HepG2 (cell line): ENCODE data around the gene ADGRV1. TPM values are rescaled to one million over a fixed set of nuclear protein-coding genes. Genes with fewer than 3 reads are reported as not detected.

ENCODE experiments used
- ATAC-seq: fragments of 200-7000 bp; cut with Tn5 transposase; 3 replicates; pipeline ENCODE4 v1.9.1; 2020; ENCODE audit warnings: mild to moderate bottlenecking, moderate library complexity
- BruUV-seq: library from RNA; stranded (reverse); fragments of 400-500 nt; replicated peaks from 2 replicates; lab custom pipeline; 2021; lab: Mats Ljungman, UMichigan
- CTCF ChIA-PET: fragments of 300-600 bp; formaldehyde crosslinking; extraction: SDS; loops from one replicate; lab custom pipeline; 2021; ENCODE audit warnings: low total read pairs, inconsistent platforms, low intra/inter-chr PET ratio; lab: Yijun Ruan, JAX
- POLR2A ChIA-PET: fragments of 350-600 bp; sonication (Branson Sonifier 250); formaldehyde crosslinking; loops from one replicate; lab custom pipeline; 2020; ENCODE audit warnings: antibody characterized with exemption, inconsistent platforms; lab: Yijun Ruan, JAX
- DNase-seq: peaks from one replicate; pipeline ENCODE4 v3.0.0-alpha.2; 2015; ENCODE audit warnings: low spot score
- FAIRE-seq: peaks from 3 replicates; lab custom pipeline; 2011; peaks lifted over from hg19 to GRCh38; lab: Jason Lieb, UNC
- H2AFZ ChIP-seq: one replicate; pipeline ENCODE4 v1.6.1; 2011; ENCODE audit warnings: low read length, inconsistent platforms
- H3K27ac ChIP-seq: fragments of 300-600 bp; 3 replicates; pipeline ENCODE4 v1.8.0; 2011; ENCODE audit warnings: mixed run types, mild to moderate bottlenecking, mixed read lengths, low read length, inconsistent platforms; ENCODE audit not compliant: insufficient read depth; ENCODE audit errors: extremely low read length
- H3K27me3 ChIP-seq, 2 experiments: fragments of 200-600 bp in 1 of 2; 2 replicates in 1 of 2; 3 replicates in 1 of 2; pipeline versions ENCODE4 v1.6.0 to v1.8.0; 2011; ENCODE audit warnings: low read length in 2 of 2, mild to moderate bottlenecking in 2 of 2, moderate library complexity in 2 of 2, inconsistent platforms in 1 of 2; ENCODE audit not compliant: insufficient read depth in 2 of 2, control insufficient read depth in 1 of 2
- H3K36me3 ChIP-seq, 2 experiments: fragments of 200-600 bp in 1 of 2; replicated peaks in 1 of 2; 2 replicates in 1 of 2; 3 replicates in 1 of 2; pipeline versions ENCODE4 v1.5.1 to v1.8.0; 2011; ENCODE audit warnings: low read length in 2 of 2, inconsistent platforms in 1 of 2; ENCODE audit not compliant: insufficient read depth in 2 of 2, control insufficient read depth in 1 of 2
- H3K4me1 ChIP-seq: 2 replicates; pipeline ENCODE4 v1.5.1; 2012; ENCODE audit warnings: low read length, inconsistent platforms; ENCODE audit not compliant: insufficient read depth
- H3K4me2 ChIP-seq: 2 replicates; pipeline ENCODE4 v1.6.0; 2011; ENCODE audit warnings: low read depth, low read length, inconsistent platforms
- H3K4me3 ChIP-seq, 3 experiments: fragments of 200-600 bp in 1 of 3; sonication (generic), shearing (Covaris generic) in 1 of 3; replicated peaks in 1 of 3; 2 replicates each; pipeline ENCODE4 v1.5.1; 2011 to 2016; ENCODE audit warnings: low read length in 3 of 3, inconsistent platforms in 2 of 3, low read depth in 2 of 3, mild to moderate bottlenecking in 2 of 3, control low read depth in 1 of 3, mixed read lengths in 1 of 3; ENCODE audit not compliant: insufficient read depth in 1 of 3
- H3K79me2 ChIP-seq: one replicate; pipeline ENCODE4 v1.6.1; 2011; ENCODE audit warnings: low read length, inconsistent platforms; ENCODE audit not compliant: insufficient read depth
- H3K9ac ChIP-seq: 2 replicates; pipeline ENCODE4 v1.6.0; 2011; ENCODE audit warnings: mild to moderate bottlenecking, low read depth, low read length, inconsistent platforms; ENCODE audit not compliant: insufficient read depth
- H3K9me3 ChIP-seq: 2 replicates; pipeline ENCODE4 v1.5.1; 2012; ENCODE audit warnings: mild to moderate bottlenecking, low read length
- H4K20me1 ChIP-seq: 2 replicates; pipeline ENCODE4 v1.6.0; 2011; ENCODE audit warnings: inconsistent platforms, mild to moderate bottlenecking, low read length, moderate library complexity; ENCODE audit not compliant: insufficient read depth
- WGBS: methylation state at CpG from one replicate; pipeline ENCODE4 v1.1.6; 2017; ENCODE audit warnings: low lambda C conversion rate; 5-methylcytosine and 5-hydroxymethylcytosine counted together
- in situ Hi-C: cut with HindIII; loops from 2 replicates; pipeline ENCODE4 v1.10.0; 2017; ENCODE audit warnings: low pct_unique_long_range_greater_than_20kb; ENCODE audit not compliant: extremely low pct_ligation_motif_present
- intact Hi-C: fragments of 100-400 bp; cut with micrococcal nuclease; formaldehyde crosslinking; loops from one replicate; pipeline ENCODE4 v1.10.0; 2022; ENCODE audit not compliant: unreplicated experiment
- polyA plus RNA-seq, 8 experiments: library from polyadenylated mRNA; depleted of rRNA in 3 of 8; stranded (reverse) in 7 of 8; unstranded in 1 of 8; fragments of >200 nt; fragmentation: Illumina TruSeq in 4 of 8; extraction: Trizol in 4 of 8; gene quantifications; 2 replicates each; pipeline versions ENCODE4 v1.2.1 to v1.2.3, GENCODE V29; 2011 to 2016; ENCODE audit warnings: low read depth in 4 of 8, missing spikeins in 1 of 8, mixed read lengths in 1 of 8; ENCODE audit not compliant: insufficient read depth in 1 of 8
- total RNA-seq, 5 experiments: library from RNA; depleted of rRNA; stranded (reverse); fragments of >200 nt; fragmentation: Illumina TruSeq; extraction: Trizol; gene quantifications; 2 replicates each; pipeline ENCODE4 v1.2.3, GENCODE V29; 2016; ENCODE audit warnings: low read depth in 1 of 5
- TF ChIP-seq, protein P1 (sequence below): sonication (generic); formaldehyde crosslinking; IDR thresholded peaks from 2 replicates; pipeline ENCODE4 v1.4.0; 2020; ENCODE audit warnings: missing genetic modification reagents
- TF ChIP-seq, protein P2 (sequence below): sonication (generic); formaldehyde crosslinking; IDR thresholded peaks from 2 replicates; pipeline ENCODE4 v1.5.1; 2020; ENCODE audit warnings: mild to moderate bottlenecking, moderate library complexity, missing genetic modification reagents

The ADGRV1 gene
- total and polyA plus RNA-seq, 2 of the 13 experiments (the other 11 are each of a cell fraction or from before 2014, with no cell fraction given) = 1.7 to 3.9 TPM

DNA sequence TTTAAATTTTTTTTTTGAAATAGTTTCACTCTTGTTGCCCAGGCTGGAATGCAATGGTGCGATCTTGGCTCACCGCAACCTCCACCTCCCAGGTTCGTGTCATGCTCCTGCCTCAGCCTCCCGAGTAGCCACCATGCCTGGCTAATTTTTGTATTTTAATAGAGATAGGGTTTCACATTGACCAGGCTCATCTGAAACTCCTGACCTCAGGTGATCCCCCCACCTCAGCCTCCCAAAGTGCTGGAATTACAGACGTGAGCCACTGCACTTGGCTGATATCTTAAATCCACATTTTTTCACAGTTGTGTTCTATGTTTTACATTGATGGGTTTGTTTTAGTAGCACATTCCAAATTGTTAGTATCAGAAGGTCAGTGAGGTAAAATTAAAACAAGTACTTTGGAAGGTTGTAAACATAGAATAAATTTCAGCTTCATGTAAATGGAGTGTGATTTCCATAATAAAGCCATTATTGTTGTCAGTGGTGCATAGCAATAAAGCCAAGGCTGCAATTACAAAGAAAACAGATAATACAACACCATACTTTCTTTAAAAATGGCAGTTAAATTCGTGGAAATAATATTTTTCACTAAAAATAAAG, 537.3 kb downstream of the ADGRV1 start (continued):
- TF ChIP-seq, protein P1, sequence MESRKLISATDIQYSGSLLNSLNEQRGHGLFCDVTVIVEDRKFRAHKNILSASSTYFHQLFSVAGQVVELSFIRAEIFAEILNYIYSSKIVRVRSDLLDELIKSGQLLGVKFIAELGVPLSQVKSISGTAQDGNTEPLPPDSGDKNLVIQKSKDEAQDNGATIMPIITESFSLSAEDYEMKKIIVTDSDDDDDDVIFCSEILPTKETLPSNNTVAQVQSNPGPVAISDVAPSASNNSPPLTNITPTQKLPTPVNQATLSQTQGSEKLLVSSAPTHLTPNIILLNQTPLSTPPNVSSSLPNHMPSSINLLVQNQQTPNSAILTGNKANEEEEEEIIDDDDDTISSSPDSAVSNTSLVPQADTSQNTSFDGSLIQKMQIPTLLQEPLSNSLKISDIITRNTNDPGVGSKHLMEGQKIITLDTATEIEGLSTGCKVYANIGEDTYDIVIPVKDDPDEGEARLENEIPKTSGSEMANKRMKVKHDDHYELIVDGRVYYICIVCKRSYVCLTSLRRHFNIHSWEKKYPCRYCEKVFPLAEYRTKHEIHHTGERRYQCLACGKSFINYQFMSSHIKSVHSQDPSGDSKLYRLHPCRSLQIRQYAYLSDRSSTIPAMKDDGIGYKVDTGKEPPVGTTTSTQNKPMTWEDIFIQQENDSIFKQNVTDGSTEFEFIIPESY (CRISPR knock-in tag) = no peak

- no peak overlapping the region for H3K4me3 ChIP-seq
- TF ChIP-seq, protein P2, sequence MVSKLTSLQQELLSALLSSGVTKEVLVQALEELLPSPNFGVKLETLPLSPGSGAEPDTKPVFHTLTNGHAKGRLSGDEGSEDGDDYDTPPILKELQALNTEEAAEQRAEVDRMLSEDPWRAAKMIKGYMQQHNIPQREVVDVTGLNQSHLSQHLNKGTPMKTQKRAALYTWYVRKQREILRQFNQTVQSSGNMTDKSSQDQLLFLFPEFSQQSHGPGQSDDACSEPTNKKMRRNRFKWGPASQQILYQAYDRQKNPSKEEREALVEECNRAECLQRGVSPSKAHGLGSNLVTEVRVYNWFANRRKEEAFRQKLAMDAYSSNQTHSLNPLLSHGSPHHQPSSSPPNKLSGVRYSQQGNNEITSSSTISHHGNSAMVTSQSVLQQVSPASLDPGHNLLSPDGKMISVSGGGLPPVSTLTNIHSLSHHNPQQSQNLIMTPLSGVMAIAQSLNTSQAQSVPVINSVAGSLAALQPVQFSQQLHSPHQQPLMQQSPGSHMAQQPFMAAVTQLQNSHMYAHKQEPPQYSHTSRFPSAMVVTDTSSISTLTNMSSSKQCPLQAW = no peak
- DNase-seq = no peak
- H3K4me1 ChIP-seq = peaks cover 22% of the 10 kb centered on the region
- no peak overlapping the region for H3K9ac ChIP-seq
- no TSS peak for BruUV-seq
- H3K9me3 ChIP-seq = no peaks in the 10 kb centered on the region
- H3K36me3 ChIP-seq = no peaks in the 10 kb centered on the region
- POLR2A ChIA-PET = interaction anchor here (0.6 kb wide), 1 partner anchor 57 kb away, joined by 4 read pairs; no protein-coding TSS in a partner anchor
- CTCF ChIA-PET = no interaction called here
- no peak overlapping the region for H3K27ac ChIP-seq
- 80% methylated on average over 3 of the region's 3 CpGs for WGBS
- FAIRE-seq = no peak
- ATAC-seq = no peak
- no peaks in the 10 kb centered on the region for H3K27me3 ChIP-seq
- H4K20me1 ChIP-seq = no peaks in the 10 kb centered on the region
- H3K79me2 ChIP-seq = no peaks in the 10 kb centered on the region
- no peak overlapping the region for H3K4me2 ChIP-seq
- H2AFZ ChIP-seq = no peak overlapping the region
- in situ Hi-C loops (loop anchor here (10.0 kb wide), 2 partner anchors 164 to 234 kb away; no protein-coding TSS in a partner anchor), intact Hi-C loops (no loop called here)
Observed at GRCh38 chr5:91098541-91098940, 539.9 kb downstream of the ADGRV1 start.
